ENCODE measurements around the gene KCTD15.
"Not testable (repeated sequence)": the region's sequence is repeated elsewhere in the genome, so short reads cannot be mapped to it uniquely, and the experiment has no call there.

Gene KCTD15

DNA sequence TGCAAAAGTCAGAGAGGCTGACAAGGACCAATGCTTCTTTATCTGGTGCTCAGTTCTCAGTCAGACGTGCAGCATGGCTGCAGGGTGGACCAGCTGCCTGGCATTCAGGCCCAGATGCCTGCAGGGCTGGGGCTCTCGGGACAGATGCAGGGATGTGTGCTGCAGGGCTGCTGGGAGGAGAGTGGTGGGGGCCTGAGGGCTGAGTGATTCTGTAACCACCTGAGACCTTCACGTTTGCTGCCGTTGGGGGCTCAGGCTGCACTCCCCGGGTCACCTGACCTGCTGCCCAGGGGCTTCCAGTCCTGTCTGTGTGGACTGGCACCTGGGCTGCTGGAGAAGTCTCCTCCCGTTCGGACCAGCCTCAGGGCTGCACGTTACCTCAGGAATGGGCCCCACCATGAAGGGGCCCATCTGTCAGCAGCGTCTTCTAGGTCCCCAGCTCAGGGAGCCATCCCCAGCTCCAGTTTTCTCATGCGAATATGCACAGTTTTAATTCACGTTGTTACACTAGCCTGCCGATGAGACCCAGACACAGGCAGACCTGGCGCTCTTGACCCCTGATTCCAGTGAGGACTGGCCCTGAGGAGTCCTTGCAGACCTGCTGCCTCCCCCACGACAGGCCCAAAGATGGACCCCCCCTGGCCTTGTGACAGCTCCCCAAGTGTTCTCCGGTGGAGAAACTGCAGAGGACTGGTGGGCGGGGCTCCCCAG, 16.9 kb downstream of the KCTD15 start:
- DNase-seq (ENCODE audit: low read depth, low spot score) = no peak

DNA sequence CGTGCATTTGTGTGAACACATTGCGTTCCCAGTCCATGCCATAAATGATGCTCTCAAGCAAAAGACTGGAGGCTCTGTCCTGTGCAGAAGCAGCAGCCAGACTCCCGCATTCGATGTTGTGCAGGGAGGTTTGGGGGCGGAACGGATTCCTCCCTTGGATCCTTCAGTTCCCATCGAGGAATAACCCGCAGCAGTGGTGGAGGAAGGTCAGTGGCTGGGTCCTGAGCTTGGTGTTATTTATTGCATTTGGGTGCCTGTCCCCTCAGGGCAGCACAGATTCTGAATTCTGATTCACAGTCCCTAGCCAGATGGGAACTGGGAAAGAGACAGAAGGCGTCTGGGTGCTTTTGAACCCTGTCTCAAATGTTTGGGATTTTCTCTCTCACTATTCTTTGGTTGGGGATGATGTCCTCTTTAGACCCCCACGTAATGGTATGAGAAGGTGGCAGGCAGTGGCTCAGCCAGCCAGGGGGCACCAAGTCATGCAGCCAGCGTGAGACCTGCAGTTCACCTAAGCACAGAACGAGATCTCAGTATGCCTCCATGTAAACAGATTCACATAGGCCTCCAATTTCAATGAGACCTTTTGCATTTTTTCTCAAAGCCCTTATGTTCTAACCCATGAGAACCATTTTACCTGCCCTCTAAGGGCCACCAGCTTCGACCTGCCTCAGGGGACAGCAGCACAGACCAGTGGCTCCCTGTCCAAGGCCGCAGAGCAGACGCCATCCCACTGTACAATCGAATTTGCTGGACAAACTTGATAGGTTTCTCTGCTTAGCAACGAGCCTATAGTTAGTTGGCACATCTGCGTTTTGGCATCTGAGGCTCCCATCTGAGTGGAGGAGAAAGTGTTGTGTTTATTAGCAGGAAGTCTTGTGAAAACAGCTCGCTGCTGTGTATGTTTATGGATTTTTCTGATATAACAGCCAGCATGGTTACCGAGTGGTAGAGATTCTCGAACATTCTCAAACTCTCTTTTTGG, 17.8 kb downstream of the KCTD15 start:
- no peak for DNase-seq (ENCODE audit: low read depth, low spot score)

DNA sequence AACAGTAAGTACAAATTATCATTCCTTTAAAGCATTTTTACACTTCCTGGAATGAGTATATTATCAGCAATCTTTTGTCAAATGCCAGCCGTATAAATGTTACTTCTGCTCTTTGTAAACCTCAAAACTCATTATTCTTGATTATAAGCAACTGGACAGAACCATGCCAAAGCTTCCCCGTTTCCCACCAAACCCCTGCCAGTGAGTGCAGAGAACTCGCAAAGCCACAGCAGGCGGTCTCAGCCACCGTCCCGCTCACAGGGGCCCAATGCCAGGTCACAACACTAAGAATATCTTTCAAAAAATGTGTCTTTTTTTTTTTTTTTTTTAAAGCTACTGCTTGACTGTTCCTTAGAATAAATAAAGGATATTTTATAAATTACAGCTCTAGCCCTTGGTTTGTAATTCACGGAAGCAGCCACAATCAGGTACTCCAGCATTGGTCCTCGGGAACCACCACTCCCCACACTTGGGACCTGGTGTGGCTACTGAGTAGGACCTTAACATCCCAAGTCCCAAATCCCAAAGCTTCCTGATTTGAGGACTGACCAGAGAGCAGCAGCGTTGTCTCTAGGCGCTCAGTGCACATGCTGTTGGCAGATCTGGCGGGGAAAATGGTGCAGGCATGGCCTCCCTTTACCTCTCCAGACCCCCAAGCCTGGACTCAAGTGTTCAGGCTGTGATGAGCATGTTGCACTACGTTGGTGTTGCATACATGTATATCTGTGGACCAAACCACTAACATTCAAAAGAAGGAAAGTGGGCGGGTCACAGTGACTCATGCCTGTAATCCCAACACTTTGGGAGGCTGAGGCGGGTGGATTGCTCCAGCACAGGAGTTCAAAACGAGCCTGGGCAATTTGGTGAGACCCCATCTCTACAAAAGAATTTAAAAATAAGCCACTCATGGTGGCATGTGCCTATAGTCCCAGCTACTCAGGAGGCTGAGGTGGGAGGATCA, 19.0 kb downstream of the KCTD15 start:
- DNase-seq (ENCODE audit: low read depth, low spot score) = no peak

DNA sequence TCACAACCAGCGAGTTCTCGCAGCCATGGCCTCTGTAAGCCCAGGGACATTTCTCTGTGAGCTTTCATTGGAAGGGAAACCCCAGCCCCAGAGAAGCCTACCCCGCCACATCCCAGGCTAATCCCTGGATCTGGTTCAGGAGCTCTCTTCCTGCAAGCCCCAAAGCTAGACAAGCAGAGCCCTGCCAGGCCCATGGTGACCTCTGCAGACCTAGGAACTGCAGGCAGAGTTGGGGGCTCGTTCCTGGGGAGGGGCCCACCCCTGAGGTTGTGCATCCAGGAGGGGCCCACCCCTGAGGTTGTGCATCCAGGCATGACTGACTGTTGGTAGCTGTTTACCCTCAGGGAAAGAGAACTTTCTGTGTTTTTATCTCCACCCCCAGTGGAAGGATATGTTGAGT, 21.7 kb downstream of the KCTD15 start:
- DNase-seq (ENCODE audit: low read depth, low spot score) = no peak

GRCh38 chr19:33819078-33819477, 22.4 kb downstream of the KCTD15 start:
- not testable (repeated sequence) for DNase-seq (ENCODE audit: low read depth, low spot score)

- no peak for DNase-seq (ENCODE audit: low read depth, low spot score)
These were observed 22.8 kb downstream of the KCTD15 start for GRCh38 chr19:33819506-33819879.

GRCh38 chr19:33819880-33820781, 23.5 kb downstream of the KCTD15 start:
- no peak for DNase-seq (ENCODE audit: low read depth, low spot score)

DNA sequence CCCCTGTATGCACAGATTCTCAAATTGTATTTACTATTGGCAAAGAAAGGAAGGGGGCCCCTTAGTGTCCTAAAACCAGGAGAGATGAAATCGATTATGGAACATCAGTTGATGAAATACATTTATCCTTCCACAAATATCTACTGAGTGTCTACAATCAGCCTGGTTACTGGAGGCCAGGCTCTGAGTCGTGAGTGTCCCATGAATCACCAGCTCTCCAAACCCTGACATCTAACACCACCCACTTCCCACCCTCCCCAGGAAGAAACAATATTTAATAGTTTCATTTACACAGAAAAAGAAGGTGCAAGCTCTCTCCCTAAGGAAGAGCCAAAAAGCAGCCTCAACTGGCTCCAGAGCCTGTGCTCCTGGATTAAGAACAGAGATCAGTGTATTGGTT, 25.2 kb downstream of the KCTD15 start:
- no peak for DNase-seq (ENCODE audit: low read depth, low spot score)

DNA sequence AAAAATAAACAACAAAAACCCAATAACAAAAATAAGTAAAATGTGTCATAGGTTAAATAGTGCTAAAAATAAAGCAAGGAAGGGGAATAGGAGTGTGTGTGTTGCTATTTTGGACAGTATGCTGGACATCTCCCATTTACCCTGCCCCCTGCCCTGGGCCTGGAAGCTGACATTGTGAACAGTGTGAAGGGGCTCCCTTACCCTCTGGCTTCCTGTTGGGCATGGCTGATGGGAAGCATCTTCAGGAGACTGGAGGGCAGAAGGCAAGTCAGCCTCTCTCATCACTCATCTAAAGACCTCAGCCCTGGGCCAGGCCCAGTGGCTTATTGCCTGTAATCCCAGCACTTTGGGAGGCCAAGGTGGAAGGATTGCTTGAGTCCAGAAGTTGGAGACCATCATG, 26.7 kb downstream of the KCTD15 start:
- no peak for DNase-seq (ENCODE audit: low read depth, low spot score)

DNA sequence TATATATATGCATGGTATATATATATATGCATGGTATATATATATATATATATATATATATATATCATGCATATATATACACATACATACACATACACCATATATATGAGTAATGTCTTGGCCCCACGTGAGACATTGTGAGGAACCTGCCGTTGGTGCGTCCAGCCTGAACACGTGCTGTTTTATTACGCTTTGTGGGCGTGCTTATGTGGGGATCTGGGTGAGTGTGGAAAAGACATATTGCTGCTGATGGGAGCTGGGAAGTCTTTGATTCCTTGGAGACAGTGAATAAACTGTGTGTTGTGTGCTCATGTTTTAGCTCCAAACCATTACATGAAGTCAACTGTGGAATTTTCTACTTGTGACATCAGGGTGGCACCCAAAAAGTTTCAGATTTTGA, 28.9 kb downstream of the KCTD15 start:
- no peak for DNase-seq (ENCODE audit: low read depth, low spot score)

- DNase-seq (ENCODE audit: low read depth, low spot score) = no peak
These were observed 29.9 kb downstream of the KCTD15 start for GRCh38 chr19:33826521-33826920.

DNA sequence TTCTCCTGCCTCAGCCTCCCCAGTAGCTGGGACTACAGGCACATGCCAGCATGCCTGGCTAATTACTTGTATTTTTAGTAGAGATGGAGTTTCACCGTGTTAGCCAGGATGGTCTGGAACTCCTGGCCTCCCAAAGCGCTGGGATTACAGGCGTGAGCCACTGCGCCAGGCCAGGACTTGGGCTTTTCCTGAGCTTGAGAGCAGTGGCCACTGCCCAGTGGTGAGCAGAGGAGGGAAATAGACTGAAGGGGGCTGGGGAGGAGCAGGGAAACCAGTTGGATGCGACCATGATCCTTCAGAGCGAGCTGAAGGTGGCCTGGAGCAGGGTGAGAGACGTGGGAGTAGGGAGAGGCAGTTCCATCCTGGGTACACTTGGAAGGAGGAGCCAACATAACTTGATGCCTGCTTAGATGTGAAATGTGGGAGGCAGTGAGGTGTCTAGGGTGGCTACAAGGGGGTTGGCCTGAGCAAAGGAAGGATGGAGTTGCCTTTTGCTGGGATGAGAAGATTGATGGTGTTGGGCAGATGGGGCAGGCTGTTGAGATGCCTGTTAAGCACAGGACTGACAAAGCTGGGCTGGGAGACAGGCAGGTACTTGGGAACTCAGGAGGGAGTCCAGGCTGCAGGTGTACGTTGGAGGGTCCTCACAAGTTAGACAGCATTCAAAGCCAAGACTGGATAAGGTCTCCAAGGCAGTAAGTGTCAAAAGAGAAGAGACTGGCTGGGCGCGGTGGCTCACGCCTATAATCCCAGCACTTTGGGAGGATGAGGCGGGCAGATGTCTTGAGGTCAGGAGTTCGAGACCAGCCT, 31.8 kb downstream of the KCTD15 start:
- no peak for DNase-seq (ENCODE audit: low read depth, low spot score)

GRCh38 chr19:33830264-33830663, 33.6 kb downstream of the KCTD15 start:
- no peak for DNase-seq (ENCODE audit: low read depth, low spot score)

GRCh38 chr19:33831825-33832224, 35.2 kb downstream of the KCTD15 start:
- DNase-seq (ENCODE audit: low read depth, low spot score) = no peak

- no peak for DNase-seq (ENCODE audit: low read depth, low spot score)
These were observed 36.0 kb downstream of the KCTD15 start for GRCh38 chr19:33832633-33833032.

GRCh38 chr19:33840382-33840781, 43.7 kb downstream of the KCTD15 start:
- no peak for DNase-seq (ENCODE audit: low read depth, low spot score)

- no peak for DNase-seq (ENCODE audit: low read depth, low spot score)
These were observed 44.1 kb downstream of the KCTD15 start for GRCh38 chr19:33840783-33841182.

DNA sequence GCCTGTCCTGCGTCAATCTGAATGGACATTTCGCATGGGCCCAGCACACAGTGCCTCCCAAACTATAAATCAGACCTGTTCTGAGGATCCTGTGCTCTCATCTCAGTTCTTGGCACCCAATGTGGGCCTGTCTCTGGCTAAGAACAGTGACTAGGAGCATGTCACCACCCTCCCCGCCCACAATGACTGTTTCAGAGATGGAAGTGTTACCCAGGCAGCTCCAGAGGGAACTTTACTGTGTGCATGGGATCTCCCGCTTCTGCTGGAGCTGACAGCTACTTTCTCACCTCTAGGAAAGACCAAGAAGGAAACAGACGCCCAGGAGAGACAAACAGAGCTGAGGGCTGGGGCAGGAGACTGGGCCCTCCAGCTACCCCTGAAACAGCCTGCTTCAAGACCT, 45.0 kb downstream of the KCTD15 start:
- no peak for DNase-seq (ENCODE audit: low read depth, low spot score)

- DNase-seq (ENCODE audit: low read depth, low spot score) = no peak
These were observed 47.8 kb downstream of the KCTD15 start for GRCh38 chr19:33844478-33844877.

DNA sequence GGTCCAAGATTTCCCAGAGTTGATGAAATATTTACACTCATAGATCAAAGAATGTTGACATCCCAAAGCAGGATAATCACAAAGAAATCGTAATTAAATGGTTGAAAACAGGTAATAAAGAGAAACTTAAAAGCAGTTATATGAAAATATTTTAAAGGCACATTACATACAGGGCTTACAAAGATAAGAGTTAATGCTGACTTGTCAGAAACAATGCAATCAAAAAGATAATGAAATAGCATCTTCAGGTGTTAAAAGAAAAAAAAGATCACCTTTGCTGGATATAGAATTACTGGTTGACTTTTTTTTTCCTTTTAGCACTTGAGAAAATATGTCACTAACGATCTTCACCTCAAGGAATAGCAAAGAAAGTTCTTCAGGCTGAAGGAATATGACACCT, 48.8 kb downstream of the KCTD15 start:
- DNase-seq (ENCODE audit: low read depth, low spot score) = no peak

All from brain pericyte (primary cell).